Esophagus muscularis mucosa (tissue), 4 donors: ENCODE data around the gene SMARCE1. TPM values are rescaled to one million over a fixed set of nuclear protein-coding genes. Genes with fewer than 3 reads are reported as not detected.

Source experiments
- DNase-seq: peaks from one replicate; pipeline ENCODE4 v3.0.0-alpha.2; 2017; ENCODE audit errors: extremely low spot score
- H3K27ac ChIP-seq, 4 donors: fragments of 200-600 bp; sonication (generic); replicated peaks in 1 of 4; 1 replicate in 3 of 4; 2 replicates in 1 of 4; pipeline ENCODE4 v1.5.1; 2016 to 2019; ENCODE audit warnings: mild to moderate bottlenecking in 1 of 4
- H3K27me3 ChIP-seq, 4 donors: fragments of 200-600 bp; sonication (generic); one replicate each; pipeline versions ENCODE4 v1.5.1 to v1.6.0; 2016 to 2019
- H3K36me3 ChIP-seq, 4 donors: fragments of 200-600 bp; sonication (generic); one replicate each; pipeline ENCODE4 v1.5.1; 2016 to 2019
- H3K4me1 ChIP-seq, 4 donors: fragments of 200-600 bp; sonication (generic); one replicate each; pipeline ENCODE4 v1.5.1; 2016 to 2019
- H3K4me3 ChIP-seq, 4 donors: fragments of 200-600 bp; sonication (generic); 1 replicate in 2 of 4; 2 replicates in 2 of 4; pipeline ENCODE4 v1.5.1; 2016 to 2019; ENCODE audit warnings: mild to moderate bottlenecking in 4 of 4, moderate library complexity in 1 of 4
- H3K9me3 ChIP-seq, 4 donors: fragments of 200-600 bp; sonication (generic); 1 replicate in 3 of 4; 2 replicates in 1 of 4; pipeline ENCODE4 v1.5.1; 2016 to 2019
- CTCF ChIP-seq, 3 experiments: fragments of 200-600 bp in 2 of 3; fragments of 450-650 bp in 1 of 3; sonication (generic) in 2 of 3; IDR thresholded peaks; one replicate each; pipeline ENCODE4 v1.5.1; 2017 to 2019; ENCODE audit warnings: antibody characterized with exemption in 3 of 3, mild to moderate bottlenecking in 2 of 3, moderate library complexity in 1 of 3
- EP300 ChIP-seq: sonication (generic); formaldehyde crosslinking; IDR thresholded peaks from one replicate; pipeline ENCODE4 v1.6.1; 2017; ENCODE audit warnings: antibody characterized with exemption
- POLR2A ChIP-seq: fragments of 450-650 bp; IDR thresholded peaks from one replicate; pipeline ENCODE4 v1.6.1; 2017; ENCODE audit warnings: antibody characterized with exemption, moderate library complexity, mild to moderate bottlenecking, low read depth
- POLR2AphosphoS5 ChIP-seq, 2 donors: sonication (generic); formaldehyde crosslinking; IDR thresholded peaks; one replicate each; pipeline ENCODE4 v1.6.1; 2017; ENCODE audit warnings: antibody characterized with exemption in 2 of 2
- WGBS: methylation state at CpG from one replicate; pipeline ENCODE4 v1.1.5; 2018; 5-methylcytosine and 5-hydroxymethylcytosine counted together
- intact Hi-C: fragments of 100-400 bp; cut with DNase I; formaldehyde crosslinking; loops from one replicate; pipeline ENCODE4 v1.15.1; 2023
- total RNA-seq, 4 donors: library from RNA; depleted of rRNA; stranded (reverse); fragments of >200 nt; gene quantifications; one replicate each; pipeline versions ENCODE4 v1.1.0 to v1.2.1, GENCODE V29; 2016

Gene SMARCE1
- total RNA-seq, 4 donors from 2014 or later = 86.8 to 112 (median 102) TPM

GRCh38 chr17:40606548-40607353 lies 40.9 kb downstream of the SMARCE1 start:
- no peaks in the 10 kb centered on the region for H3K36me3 ChIP-seq
- TF ChIP-seq EP300 (no peak), CTCF (IDR thresholded peaks at IDR 0.05) (no peak), POLR2A (no peak), POLR2AphosphoS5 (IDR thresholded peaks at IDR 0.05) (no peak)
- H3K9me3 ChIP-seq = no peaks in the 10 kb centered on the region
- H3K4me3 ChIP-seq = no peak overlapping the region
- peaks cover 0 to 4% (median 0%) of the 10 kb centered on the region in 4 donors for H3K27me3 ChIP-seq
- no peaks in the 10 kb centered on the region for H3K4me1 ChIP-seq
- H3K27ac ChIP-seq = no peak overlapping the region
- intact Hi-C loops = no loop called here
- 74% methylated on average over 10 of the region's 10 CpGs for WGBS
- peak; percentile 72 for DNase-seq

GRCh38 chr17:40605306-40605705 lies 42.3 kb downstream of the SMARCE1 start:
- Histone ChIP-seq H3K27me3 (peaks cover 0 to 4% (median 0%) of the 10 kb centered on the region in 4 donors), H3K4me1 (no peaks in the 10 kb centered on the region), H3K36me3 (no peaks in the 10 kb centered on the region), H3K4me3 (no peak overlapping the region), H3K27ac (no peak overlapping the region), H3K9me3 (no peaks in the 10 kb centered on the region)
- intact Hi-C loops = no loop called here
- TF ChIP-seq CTCF (IDR thresholded peaks at IDR 0.05) (no peak), EP300 (no peak), POLR2AphosphoS5 (IDR thresholded peaks at IDR 0.05) (no peak), POLR2A (no peak)
- DNase-seq = peak; percentile 82
- WGBS = 87% methylated on average over 6 of the region's 6 CpGs

GRCh38 chr17:40604327-40605080 lies 43.1 kb downstream of the SMARCE1 start:
- WGBS = 86% methylated on average over 8 of the region's 8 CpGs
- peaks cover 0 to 4% (median 0%) of the 10 kb centered on the region in 4 donors for H3K27me3 ChIP-seq
- H3K36me3 ChIP-seq = no peaks in the 10 kb centered on the region
- intact Hi-C loops = no loop called here
- peak; percentile 78 for DNase-seq
- H3K9me3 ChIP-seq = no peaks in the 10 kb centered on the region
- no peak overlapping the region for H3K4me3 ChIP-seq
- TF ChIP-seq POLR2AphosphoS5 (IDR thresholded peaks at IDR 0.05) (no peak), EP300 (no peak)
- H3K27ac ChIP-seq = no peak overlapping the region
- no peaks in the 10 kb centered on the region for H3K4me1 ChIP-seq

- peak; percentile 84 for DNase-seq
- WGBS = 79% methylated on average over 22 of the region's 22 CpGs
- H3K27me3 ChIP-seq = no peaks in the 10 kb centered on the region
- H3K36me3 ChIP-seq = no peaks in the 10 kb centered on the region
- H3K4me3 ChIP-seq = no peak overlapping the region
- H3K4me1 ChIP-seq = no peaks in the 10 kb centered on the region
- no peaks in the 10 kb centered on the region for H3K9me3 ChIP-seq
- intact Hi-C loops = no loop called here
- TF ChIP-seq POLR2AphosphoS5 (IDR thresholded peaks at IDR 0.05) (no peak), POLR2A (no peak), EP300 (no peak), CTCF (IDR thresholded peaks at IDR 0.05) (no peak)
- no peak overlapping the region for H3K27ac ChIP-seq
Observed at GRCh38 chr17:40602445-40603443, 44.9 kb downstream of the SMARCE1 start.
